ENCODE data around the gene CALN1. TPM values are rescaled to one million over a fixed set of nuclear protein-coding genes. Genes with fewer than 3 reads are reported as not detected.
"Not testable (repeated sequence)": the region's sequence is repeated elsewhere in the genome, so short reads cannot be mapped to it uniquely, and the experiment has no call there.

Gene CALN1
- total RNA-seq, 1 experiment from 2014 or later, result 0.05 TPM

- intact Hi-C loops (cut with micrococcal nuclease; ENCODE audit: unreplicated experiment), result no loop called here
- Histone ChIP-seq H3K9me3 (ENCODE audit: control insufficient read depth, insufficient read depth, low read depth, low read length) (no peaks in the 10 kb centered on the region), H3K27me3 (ENCODE audit: control insufficient read depth, insufficient read depth, low read length) (0 out of 2 replicates have a peak, but pooled peaks cover 2% of the 10 kb centered on the region), H3K36me3 (ENCODE audit: control insufficient read depth, insufficient read depth, low read length) (no peaks in the 10 kb centered on the region), H3K27ac (ENCODE audit: low read length) (no peak overlapping the region), H3K4me3 (ENCODE audit: low read depth in 2 of 2, low read length in 2 of 2) (no peak overlapping the region), H3K4me1 (ENCODE audit: control insufficient read depth, insufficient read depth, low read length) (no peaks in the 10 kb centered on the region)
- CTCF ChIA-PET, result no interaction called here
- DNase-seq (ENCODE audit: low read depth, low spot score) (no peak), ATAC-seq (no peak)
- no peak for TF ChIP-seq REST (IDR thresholded peaks at IDR 0.05; ENCODE audit: insufficient read depth in 1 of 2, low read depth in 2 of 2, low read length in 1 of 2)
- no peak for TF ChIP-seq CTCF (IDR thresholded peaks at IDR 0.05)
- TF ChIP-seq POLR2AphosphoS5 (IDR thresholded peaks at IDR 0.05; ENCODE audit: low read depth, low read length), result no peak
- TF ChIP-seq SIN3A (IDR thresholded peaks at IDR 0.05; ENCODE audit: borderline replicate concordance, insufficient read depth, low read depth, low read length), result no peak
- BruUV-seq (replicated peaks), result no TSS peak
- in situ Hi-C loops (cut with HindIII; ENCODE audit: low pct_unique_long_range_greater_than_20kb, low sequenced_read_pairs), result no loop called here
- POLR2A ChIA-PET, result no interaction called here
Measured at GRCh38 chr7:72211175-72211574, 201.0 kb downstream of the CALN1 start.

- H3K4me3 ChIP-seq (ENCODE audit: low read depth in 2 of 2, low read length in 2 of 2); H3K9me3 ChIP-seq (ENCODE audit: control insufficient read depth, insufficient read depth, low read depth, low read length); intact Hi-C loops (cut with micrococcal nuclease; ENCODE audit: unreplicated experiment); CTCF ChIA-PET; BruUV-seq (replicated peaks); H3K27ac ChIP-seq (ENCODE audit: low read length); H3K36me3 ChIP-seq (ENCODE audit: control insufficient read depth, insufficient read depth, low read length); ATAC-seq; DNase-seq (ENCODE audit: low read depth, low spot score); H3K4me1 ChIP-seq (ENCODE audit: control insufficient read depth, insufficient read depth, low read length); POLR2A ChIA-PET; in situ Hi-C loops (cut with HindIII; ENCODE audit: low pct_unique_long_range_greater_than_20kb, low sequenced_read_pairs); H3K27me3 ChIP-seq (ENCODE audit: control insufficient read depth, insufficient read depth, low read length): not testable (repeated sequence)
Measured at GRCh38 chr7:72209006-72209405, 203.1 kb downstream of the CALN1 start.

GRCh38 chr7:72196176-72196575, 216.0 kb downstream of the CALN1 start:
- POLR2A ChIA-PET, result no interaction called here
- no peak overlapping the region for H3K27ac ChIP-seq (ENCODE audit: low read length)

More at GRCh38 chr7:72196176-72196575, 216.0 kb downstream of the CALN1 start:
- no peak for TF ChIP-seq POLR2AphosphoS5 (IDR thresholded peaks at IDR 0.05; ENCODE audit: low read depth, low read length)
- TF ChIP-seq TCF7L2 (IDR thresholded peaks at IDR 0.05; ENCODE audit: low read depth, low read length), result no peak
- no peak for TF ChIP-seq SIN3A (IDR thresholded peaks at IDR 0.05; ENCODE audit: borderline replicate concordance, insufficient read depth, low read depth, low read length)
- no peak for TF ChIP-seq CTCF (IDR thresholded peaks at IDR 0.05)
- TF ChIP-seq REST (IDR thresholded peaks at IDR 0.05; ENCODE audit: insufficient read depth in 1 of 2, low read depth in 2 of 2, low read length in 1 of 2), result no peak
- intact Hi-C loops (cut with micrococcal nuclease; ENCODE audit: unreplicated experiment), result no loop called here
- DNase-seq (ENCODE audit: low read depth, low spot score), result no peak
- BruUV-seq (replicated peaks), result no TSS peak
- ATAC-seq, result no peak
- no peak overlapping the region for H3K4me3 ChIP-seq (ENCODE audit: low read depth in 2 of 2, low read length in 2 of 2)
- in situ Hi-C loops (cut with HindIII; ENCODE audit: low pct_unique_long_range_greater_than_20kb, low sequenced_read_pairs), result no loop called here
- H3K27me3 ChIP-seq (ENCODE audit: control insufficient read depth, insufficient read depth, low read length), result no peaks in the 10 kb centered on the region
- H3K9me3 ChIP-seq (ENCODE audit: control insufficient read depth, insufficient read depth, low read depth, low read length), result no peaks in the 10 kb centered on the region
- CTCF ChIA-PET, result no interaction called here
- H3K4me1 ChIP-seq (ENCODE audit: control insufficient read depth, insufficient read depth, low read length), result no peaks in the 10 kb centered on the region
- H3K36me3 ChIP-seq (ENCODE audit: control insufficient read depth, insufficient read depth, low read length), result no peaks in the 10 kb centered on the region

All from Panc1 (cell line).